ENCODE results near the gene DMXL2.
"Not testable (repeated sequence)": the region's sequence is repeated elsewhere in the genome, so short reads cannot be mapped to it uniquely, and the experiment has no call there.

Gene DMXL2, protein sequence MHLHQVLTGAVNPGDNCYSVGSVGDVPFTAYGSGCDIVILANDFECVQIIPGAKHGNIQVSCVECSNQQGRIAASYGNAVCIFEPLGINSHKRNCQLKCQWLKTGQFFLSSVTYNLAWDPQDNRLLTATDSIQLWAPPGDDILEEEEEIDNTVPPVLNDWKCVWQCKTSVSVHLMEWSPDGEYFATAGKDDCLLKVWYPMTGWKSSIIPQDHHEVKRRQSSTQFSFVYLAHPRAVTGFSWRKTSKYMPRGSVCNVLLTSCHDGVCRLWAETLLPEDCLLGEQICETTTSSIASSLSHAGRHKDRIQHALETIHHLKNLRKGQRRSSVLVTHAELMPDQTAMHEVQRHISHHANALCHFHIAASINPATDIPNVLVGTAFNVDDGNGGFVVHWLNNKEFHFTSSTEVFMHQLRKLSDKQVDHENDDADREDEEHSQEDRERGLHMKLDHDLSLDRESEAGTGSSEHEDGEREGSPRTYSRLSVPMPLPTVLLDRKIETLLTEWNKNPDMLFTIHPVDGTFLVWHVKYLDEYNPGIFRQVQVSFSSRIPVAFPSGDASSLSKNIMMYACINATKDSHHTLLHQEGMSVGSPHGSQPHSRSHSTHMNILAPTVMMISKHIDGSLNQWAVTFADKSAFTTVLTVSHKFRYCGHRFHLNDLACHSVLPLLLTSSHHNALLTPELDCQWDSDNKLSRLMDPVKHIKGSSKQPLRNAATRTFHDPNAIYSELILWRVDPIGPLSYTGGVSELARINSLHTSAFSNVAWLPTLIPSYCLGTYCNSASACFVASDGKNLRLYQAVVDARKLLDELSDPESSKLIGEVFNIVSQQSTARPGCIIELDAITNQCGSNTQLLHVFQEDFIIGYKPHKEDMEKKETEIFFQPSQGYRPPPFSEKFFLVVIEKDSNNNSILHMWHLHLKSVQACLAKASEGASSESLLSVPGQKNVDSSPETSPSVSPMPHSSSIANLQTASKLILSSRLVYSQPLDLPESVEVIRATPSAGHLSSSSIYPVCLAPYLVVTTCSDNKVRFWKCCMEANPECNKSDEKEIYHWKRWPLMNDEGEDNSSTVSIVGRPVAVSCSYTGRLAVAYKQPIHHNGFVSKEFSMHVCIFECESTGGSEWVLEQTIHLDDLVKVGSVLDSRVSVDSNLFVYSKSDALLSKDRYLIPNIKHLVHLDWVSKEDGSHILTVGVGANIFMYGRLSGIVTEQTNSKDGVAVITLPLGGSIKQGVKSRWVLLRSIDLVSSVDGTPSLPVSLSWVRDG (N-terminal part only)

DNA sequence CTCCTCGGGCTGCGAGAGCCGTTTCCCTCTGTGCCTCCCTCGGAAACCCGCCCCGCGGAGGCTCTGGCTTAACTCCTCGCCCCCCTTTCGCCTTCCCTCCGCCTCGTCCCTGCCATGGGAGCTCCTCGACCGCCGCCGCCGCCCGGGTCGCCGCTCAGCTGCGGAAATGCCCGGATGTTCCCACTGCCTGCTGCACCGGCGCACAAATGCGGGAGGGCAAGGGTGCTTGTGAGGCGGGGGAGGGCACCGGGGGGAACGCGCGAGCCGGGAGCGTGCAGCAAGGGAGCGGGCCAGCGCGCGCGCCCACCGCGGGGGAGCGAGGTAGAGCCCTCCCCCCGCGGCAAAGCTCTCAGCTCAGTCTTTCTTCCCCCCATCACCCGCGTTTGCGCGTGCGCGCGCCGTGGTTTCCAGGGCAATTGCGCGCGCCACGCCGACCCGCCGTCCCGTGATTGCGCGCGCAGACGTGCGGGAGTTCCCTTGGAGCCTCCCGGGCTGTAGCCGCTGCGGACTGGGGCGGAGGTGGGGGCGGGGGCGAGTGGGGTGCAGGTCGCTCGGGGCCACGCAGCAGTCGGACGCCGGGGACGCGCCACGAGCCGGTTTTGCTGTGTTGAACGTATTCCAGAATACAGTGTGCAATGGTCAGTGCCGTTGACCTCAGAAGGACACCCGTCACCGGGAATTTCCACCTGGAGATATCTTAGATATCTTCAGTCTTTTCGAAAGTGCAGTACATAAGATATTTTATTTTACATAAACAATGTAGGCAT lies at the start of gene DMXL2:
TSS of gene DMXL2 (minus strand) at position 168 of the 767 bp plus-strand sequence. CDS start 226 bp downstream, outside the sequence.
- FAIRE-seq: peak; percentile 36
- DNase-seq (ENCODE audit: insufficient read length, low spot score): peak; percentile 70

DNA sequence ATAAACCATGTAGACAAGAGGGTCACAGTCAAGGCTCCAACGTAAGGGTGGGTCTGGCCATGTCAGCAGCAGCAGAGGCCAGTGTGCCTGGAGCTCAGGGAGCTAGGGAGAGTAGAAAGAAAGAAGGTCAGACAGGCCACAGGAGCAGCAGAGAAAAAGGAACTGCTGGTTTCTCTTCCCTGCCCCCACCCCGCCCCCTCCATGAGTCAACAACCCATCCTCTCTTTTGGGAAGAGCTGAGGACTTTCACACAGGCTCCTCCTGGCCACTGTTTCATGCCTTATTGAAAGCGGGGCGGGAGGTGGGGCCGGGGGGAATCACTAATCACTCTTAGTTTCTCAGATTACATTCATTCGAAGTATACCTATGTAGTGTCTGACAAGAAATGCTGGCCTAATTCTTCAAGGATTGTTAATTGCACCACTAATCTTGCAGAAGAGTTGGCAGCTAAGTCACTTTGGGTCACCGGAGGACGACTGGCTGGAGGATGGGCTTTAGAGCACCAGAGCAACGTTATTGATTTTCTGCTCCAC lies 49.6 kb upstream of the DMXL2 start:
- DNase-seq (ENCODE audit: insufficient read length, low spot score) (no peak), FAIRE-seq (no peak)

DNA sequence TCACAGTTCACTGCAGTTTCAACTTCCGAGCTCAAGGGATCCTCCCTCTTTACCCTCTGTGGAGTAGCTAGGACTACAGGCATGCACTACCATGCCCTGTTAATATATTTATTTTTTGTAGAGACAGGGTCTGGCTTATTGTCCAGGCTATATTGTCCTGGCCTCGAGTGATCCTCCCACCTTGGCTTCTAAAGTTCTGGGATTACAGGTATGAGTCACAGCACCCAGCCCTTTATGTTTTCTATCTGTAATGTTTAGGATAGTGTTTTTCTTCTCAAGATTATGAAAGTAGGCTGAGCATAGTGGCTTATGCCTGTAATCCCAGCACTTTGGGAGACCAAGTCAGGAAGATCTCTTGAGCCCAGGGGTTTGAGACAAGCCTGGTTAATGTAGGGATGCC lies 46.8 kb upstream of the DMXL2 start:
- DNase-seq (ENCODE audit: insufficient read length, low spot score): no peak
- FAIRE-seq: no peak

DNA sequence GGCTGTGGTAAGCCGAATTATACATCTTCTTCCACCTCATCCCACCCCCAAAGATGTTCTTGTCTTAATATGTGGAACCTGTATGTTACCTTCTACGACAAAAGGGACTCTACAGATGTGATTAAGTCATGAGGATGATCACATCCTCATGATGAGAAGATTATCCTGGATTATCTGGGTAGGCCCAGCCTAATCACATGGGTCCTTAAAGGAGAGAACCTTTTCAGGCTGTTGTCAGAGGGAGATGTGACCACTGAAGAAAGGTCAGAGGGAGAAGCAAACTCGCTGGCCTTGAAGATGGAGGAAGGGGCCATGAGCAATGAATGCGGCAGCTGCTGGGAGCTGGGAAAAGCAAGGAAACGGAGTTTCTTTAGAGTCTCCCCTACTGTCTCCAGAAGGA lies 45.9 kb upstream of the DMXL2 start:
- no peak for FAIRE-seq
- DNase-seq (ENCODE audit: insufficient read length, low spot score): no peak

DNA sequence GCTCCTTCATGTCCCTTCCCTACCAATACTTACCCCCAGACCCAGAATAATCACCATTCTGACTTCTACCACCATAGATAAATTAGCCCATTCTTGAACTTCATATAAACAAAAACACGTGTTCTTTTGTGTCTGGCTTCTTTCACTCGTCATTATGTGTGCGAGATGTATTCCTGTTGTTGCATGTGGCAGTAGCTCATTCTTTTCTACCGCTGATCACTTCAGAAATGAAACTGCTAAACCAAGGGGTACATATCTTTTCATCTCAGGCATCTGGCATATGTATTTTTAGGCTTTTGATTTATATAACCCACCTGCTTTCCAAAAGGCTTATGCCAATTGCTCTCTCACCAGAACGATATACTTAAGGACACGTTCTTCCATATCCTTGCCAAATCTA lies 44.9 kb upstream of the DMXL2 start:
- DNase-seq (ENCODE audit: insufficient read length, low spot score) (no peak), FAIRE-seq (no peak)

DNA sequence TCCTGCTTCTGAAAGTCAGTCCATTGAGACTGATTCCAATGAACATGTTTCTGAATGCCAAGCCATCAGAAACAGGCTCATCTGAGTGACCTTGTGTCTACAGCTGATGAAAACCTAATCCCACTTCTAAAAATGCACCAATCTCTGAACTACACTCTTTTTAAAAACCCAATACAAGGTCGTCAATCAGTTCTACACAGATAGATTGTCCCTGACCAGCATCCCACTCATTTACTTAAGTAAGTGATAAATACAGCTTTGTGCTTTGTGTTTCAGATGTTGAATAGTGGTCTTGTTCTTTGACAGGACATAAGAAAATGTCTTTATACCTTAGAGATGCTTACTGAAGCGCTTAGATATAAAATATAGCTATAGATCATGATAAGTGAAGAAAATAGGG lies 38.5 kb upstream of the DMXL2 start:
- DNase-seq (ENCODE audit: insufficient read length, low spot score): no peak
- FAIRE-seq: no peak

DNA sequence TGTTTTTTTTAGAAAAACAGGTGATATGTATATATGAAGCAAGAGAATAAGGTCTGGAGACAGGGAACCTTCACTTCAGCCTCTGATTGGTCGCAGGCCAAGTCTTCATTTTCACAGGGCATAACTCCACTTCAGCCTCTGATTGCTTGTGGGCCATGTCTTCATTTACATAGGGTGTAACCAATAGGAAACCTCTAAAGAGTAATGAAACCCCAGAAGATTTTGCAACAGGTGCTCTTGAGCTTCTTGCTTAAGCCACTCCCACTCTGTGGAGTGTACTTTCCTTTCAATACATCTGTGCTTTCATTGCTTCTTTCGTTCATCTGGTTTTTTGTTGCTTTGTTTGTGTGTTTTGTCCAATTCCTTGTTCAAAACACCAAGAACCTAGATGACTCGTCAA lies 36.1 kb upstream of the DMXL2 start:
- no peak for DNase-seq (ENCODE audit: insufficient read length, low spot score)
- FAIRE-seq: no peak

DNA sequence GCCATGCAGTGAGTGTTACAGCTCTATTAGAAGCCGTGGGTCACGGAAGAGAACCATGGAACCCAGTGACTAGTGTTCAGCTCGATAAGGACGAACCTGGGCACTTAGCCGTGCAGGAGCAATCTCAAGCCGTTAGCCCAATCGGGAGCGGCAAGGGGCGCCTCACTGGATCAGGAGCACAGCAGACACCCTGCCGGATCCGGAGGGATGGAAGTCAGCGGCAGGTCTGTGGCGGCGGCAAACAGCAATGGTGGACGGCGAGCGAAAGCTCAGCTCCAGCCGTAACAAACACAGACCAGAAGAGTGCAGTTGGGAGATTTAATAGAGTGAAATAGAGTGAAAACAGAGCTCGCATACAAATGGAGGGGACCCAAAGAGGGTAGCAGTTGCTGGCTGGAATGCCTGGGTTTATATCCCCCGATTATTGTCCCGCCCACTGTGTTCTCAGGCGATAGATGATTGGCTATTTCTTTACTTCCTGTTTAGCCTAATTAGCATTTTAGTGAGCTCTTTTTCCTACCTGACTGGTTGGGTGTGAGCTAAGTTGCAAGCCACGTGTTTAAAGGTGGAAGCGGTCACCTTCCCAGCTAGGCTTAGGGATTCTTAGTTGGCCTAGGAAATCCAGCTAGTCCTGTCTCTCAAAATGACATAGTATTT lies 33.0 kb upstream of the DMXL2 start:
- DNase-seq (ENCODE audit: insufficient read length, low spot score); FAIRE-seq: not testable (repeated sequence)

DNA sequence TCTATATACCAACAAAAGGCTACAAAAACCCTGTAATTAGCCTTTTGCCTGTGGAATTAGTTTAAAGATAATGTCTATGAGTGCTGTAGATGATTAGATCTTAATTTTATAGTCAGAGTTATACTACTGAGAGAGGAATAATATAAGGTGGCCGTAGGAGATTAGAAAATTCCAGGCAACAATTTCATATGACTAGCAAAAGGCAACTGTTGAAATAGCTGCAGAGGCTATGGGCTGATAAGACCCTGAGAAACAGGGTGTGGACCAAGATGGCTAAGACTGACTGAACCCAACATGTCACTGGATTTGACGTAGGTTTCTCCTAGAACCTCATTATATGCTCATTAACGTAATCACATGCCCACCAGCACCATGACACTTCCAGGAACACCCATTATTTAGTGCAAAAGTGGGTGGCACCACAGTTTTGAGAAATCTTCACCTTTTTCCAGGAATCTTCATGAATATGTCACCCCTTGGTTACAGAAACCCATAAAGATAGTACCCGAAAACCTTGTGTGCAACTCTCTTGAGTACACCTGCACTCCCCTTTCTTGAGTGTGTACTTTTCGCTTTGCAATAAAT lies 29.6 kb upstream of the DMXL2 start:
- DNase-seq (ENCODE audit: insufficient read length, low spot score): no peak
- no peak for FAIRE-seq

DNA sequence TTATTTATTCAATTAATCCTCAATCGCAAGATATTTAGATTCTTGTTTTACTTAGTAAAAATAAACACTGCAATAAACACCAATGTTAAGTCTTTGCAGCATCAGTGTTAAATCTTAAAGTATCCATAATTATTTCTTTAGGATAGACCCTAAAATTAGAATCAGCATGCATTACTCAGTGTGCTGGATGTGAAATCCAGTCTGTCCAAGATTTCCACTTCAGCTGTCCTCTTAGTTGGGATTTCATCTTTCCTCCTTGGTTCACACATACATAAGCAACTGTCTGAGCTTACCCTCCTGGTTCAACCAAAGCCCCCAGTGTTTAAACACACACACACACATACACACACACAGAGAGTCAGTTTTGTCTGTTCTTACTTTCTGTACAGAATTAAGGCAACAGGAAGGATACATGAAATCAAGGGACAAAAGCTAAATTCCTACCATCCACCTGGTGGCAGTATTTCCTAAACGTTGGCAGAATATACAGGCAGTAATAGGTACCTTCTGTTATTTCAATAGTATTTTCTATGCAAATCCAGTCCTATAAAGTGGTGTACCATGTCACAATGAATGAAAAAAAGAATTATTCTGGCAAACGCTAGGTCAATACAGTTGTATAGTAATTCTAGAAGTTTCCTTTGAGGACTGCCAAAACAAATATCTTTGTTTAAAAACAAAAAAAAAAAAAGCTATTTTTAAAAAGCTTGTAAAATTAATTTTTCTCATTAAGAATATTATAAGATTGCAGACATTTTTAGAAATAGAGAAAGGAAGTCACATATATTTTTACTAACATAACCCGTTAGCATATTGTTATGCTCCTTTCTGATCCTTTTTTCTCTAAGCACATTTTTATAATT lies 27.3 kb upstream of the DMXL2 start:
- no peak for FAIRE-seq

DNA sequence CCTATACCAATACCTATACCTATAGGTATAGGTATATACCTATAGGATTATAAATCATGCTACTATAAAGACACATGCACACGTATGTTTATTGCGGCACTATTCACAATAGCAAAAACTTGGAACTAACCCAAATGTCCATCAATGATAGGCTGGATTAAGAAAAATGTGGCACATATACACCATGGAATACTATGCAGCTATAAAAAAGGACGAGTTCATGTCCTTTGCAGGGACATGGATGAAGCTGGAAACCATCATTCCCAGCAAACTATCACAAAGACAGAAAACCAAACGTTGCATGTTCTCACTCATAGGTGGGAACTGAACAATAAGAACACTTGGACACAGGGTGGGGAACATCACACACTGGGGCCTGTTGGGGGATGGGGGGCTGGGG lies 26.1 kb upstream of the DMXL2 start:
- FAIRE-seq; DNase-seq (ENCODE audit: insufficient read length, low spot score): not testable (repeated sequence)

More for the DNA sequence above, 27.3 kb upstream of the DMXL2 start:
- peak; percentile 44 for DNase-seq (ENCODE audit: insufficient read length, low spot score)

DNA sequence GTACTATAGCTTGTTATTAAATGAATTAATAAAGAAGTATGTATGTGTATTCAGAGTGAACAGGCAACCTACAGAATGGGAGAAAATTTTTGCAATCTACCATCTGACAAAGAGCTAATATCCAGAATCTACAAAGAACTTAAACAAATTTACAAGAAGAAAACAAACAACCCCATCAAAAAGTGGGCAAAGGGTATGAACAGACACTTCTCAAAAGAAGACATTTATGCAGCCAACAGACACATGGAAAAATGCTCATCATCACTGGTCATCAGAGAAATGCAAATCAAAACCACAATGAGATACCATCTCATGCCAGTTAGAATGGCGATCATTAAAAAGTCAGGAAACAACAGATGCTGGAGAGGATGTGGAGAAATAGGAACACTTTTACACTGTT lies 25.5 kb upstream of the DMXL2 start:
- FAIRE-seq; DNase-seq (ENCODE audit: insufficient read length, low spot score): not testable (repeated sequence)

DNA sequence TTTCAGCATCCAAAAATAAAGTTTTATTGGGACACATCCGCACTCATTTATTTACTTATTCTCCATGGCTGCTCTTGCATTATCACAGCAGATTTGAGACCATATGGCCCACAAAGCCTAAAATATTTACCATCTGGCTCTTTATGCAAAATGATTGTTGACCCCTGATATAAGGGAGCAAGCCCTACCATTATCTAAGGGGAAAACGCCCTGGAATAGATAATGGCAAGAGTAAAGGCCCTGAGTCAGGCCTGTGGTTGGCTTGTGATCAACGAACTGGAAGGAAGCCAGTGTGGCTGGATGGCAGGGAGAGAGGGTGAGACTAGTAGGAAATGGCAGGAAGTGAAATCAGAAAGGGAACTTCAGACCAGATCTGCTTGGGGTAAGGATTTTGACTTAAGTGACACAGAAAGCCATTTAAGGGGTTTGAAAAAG lies 24.6 kb upstream of the DMXL2 start:
- FAIRE-seq: no peak
- DNase-seq (ENCODE audit: insufficient read length, low spot score): no peak

DNA sequence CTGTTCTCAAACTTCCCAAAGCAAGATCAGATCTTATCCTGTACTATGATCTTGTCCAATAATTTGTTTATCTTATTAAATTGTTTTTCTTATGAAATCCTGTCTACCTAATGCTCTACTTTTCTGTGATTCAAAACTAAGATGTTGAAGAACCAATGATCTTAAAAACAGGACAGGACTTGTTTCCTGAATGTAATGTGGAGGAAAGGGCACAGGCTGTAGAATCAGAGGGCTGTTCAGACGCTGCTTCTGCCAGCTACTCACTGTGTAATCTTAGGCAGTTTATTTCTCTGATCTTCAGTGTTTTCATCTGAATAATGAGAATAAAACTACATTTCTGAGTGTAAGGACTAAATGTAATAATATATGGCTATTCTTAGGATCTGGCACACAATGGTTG lies 20.1 kb upstream of the DMXL2 start:
- DNase-seq (ENCODE audit: insufficient read length, low spot score) (no peak), FAIRE-seq (no peak)

DNA sequence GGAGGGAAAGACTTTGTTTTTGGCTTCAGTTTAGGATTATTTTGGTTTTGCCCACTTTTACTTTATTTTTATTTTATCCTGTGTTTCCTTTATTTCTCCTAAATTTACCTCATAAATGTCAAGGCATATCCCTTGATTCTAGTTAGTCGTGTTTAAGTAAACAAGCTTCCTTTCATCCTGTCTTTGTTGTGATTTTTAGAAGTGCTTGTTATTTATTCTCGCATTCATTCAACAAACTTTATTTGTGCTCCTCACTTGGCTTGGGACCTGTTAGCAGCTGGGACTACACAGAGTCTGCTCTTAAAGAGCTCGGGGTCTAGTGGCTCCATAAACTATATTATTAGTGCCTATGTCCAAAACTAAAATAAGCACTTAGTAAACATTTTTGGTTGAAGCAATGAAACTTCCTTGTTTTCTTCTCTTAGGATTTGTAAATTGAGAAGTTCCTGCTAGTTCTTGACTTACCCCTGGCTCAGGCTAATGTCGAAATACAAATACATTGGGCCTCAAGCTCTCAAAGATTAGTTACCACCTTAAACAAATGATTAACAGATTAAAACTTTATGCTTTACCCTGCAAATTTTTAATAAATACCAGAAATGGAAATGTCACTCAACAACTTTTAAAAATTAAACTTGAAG lies 19.0 kb upstream of the DMXL2 start:
- FAIRE-seq (no peak), DNase-seq (ENCODE audit: insufficient read length, low spot score) (no peak)

DNA sequence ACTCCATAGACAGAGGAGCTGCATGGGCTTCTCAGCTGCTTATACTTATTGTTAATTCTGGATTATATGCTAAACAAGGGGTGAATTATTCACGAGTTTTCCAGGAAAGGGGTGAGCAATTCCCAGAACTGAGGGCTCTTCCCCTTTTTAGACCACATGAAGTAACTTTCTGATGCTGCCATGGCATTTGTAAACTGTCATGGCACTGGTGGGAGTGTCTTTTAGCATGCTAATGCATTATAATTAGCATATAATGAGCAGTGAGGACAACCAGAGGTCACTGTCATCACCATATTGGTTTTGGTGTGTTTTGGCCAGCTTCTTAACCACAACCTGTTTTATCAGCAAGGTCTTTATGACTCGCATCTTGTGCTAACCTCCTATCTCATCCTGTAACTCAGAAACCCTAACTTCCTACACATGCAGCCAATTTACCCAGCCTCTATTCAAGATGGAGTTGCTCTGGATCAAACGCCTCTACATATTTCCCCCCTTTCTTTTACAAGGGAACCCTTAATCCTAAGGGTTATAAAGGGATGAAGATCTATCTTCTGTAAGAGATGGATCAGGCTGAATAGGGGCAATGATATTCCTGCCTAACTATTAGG lies 12.1 kb upstream of the DMXL2 start:
- FAIRE-seq: no peak

DNA sequence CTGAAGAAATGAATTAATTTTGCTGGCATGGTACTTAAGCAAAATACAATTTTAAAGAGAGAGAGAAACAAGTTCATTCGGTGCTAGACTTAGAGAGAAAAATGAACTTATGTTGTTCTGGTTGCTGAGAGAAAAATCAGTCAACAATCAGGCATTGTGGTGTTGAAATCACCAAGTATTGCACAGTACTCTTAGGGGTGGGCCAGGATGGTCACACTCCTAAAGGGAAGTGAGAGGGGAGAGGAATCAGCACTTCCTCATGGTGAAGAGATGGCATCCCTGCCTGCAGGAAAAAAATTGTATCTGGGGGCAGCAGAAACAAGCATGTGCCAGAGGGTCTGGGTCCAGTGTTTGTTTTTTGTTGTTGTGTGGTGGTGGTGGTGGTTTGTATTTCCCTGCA lies 7.0 kb upstream of the DMXL2 start:
- FAIRE-seq (no peak), DNase-seq (ENCODE audit: insufficient read length, low spot score) (no peak)

More for the DNA sequence above, 12.1 kb upstream of the DMXL2 start:
- DNase-seq (ENCODE audit: insufficient read length, low spot score): no peak
